Amygdala (tissue), 56 donors: ENCODE measurements around the gene ABCC4.
A peak's percentile ranks its signal among the peaks of the same experiment; 100 is the strongest.
"Not testable (repeated sequence)": the region's sequence is repeated elsewhere in the genome, so short reads cannot be mapped to it uniquely, and the experiment has no call there.

Experiments
- DNase-seq, 56 donors: peaks; one replicate each; lab custom pipeline; 2025; lab: John Stamatoyannopoulos, UW

Gene ABCC4

GRCh38 chr13:95298971-95299621, 2.2 kb downstream of the ABCC4 start:
- DNase-seq, result no peak

DNA sequence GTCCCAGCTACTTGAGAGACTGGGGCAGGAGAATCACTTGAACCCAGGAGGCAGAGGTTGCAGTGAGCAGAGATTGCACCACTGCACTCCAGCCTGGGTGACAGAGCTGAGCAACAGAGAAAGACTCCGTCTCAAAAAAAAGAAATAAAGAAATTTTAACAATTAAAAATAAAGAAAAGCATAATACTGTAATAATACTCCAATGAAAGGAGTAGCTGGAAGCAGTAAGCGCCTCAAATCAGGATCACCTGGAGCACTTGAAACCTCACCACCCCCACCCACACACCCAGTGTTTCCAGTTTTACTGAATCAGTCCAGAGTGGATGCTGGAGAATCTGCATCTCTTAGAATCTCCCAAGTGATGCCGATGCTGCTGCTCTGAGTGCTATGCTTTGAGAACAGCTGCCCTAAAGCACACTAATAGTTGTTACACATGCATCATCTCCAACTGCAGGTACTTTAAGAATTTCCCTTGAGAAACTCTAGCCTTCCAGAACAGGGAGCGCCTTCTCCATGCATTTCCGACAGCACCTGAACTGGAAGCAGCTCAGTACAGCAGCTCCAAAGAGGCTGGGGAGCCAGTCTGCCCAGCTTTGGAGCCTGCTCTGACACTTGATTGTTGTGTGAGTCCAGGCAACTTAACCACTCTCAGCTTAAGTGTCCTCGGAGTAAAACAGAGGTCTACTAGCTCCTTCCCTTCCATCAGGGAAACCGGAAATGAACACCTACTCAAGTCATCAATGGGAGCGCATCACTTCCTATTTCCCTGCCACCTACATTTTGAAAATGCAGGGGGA, 2.9 kb downstream of the ABCC4 start:
- DNase-seq, result no peak

DNA sequence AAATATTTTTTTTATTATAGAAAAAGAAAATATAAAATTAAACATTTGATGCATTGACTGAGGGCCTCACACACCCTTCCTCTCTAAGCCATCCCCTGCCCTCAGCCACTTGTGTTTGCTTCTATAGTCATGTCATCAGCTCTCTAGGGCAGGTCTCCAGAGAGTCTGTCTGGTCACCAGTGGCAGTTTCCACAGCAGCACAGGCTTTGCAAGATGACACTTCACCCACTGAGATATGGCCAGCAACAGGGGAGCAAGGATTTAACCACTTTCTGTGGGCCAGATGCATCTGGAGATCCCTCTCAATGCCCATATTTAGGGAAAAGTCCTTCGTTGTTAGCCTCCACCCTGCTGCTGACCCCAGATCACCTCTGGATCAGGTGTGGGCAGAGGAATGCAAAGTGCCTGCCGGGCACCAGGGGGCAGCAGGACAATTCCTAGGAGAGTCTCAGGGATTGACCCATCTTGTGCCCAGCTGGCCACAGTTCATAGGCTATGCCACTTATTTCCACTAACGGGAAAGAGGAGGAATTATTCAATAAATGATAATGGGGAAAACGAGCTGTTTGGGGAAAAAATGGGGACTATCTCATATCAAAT, 4.8 kb downstream of the ABCC4 start:
- DNase-seq, result peak in 16 of 56 donors; percentile 3 to 26 (median 12)

DNA sequence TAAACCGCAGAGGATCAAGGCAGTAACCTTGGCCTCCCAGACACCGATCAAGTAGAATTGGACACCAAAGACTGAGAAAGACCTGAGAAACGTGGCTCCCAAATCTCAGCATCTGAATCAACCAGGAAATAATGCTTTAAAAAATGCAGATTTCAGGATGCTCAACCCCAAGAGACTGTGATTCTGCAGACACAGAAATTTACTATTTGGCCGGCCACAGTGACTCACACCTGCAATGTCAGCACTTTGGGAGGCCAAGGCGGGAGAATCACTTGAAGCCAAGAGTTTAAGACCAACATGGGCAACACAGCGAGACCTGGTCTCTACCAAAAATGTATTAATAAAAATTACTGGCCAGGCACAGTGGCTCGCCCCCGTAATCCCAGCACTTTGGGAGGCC, 6.2 kb downstream of the ABCC4 start:
- no peak for DNase-seq

- peak in 7 of 56 donors; percentile 4 to 46 (median 11) for DNase-seq
Measured at GRCh38 chr13:95292622-95293021, 8.6 kb downstream of the ABCC4 start.

DNA sequence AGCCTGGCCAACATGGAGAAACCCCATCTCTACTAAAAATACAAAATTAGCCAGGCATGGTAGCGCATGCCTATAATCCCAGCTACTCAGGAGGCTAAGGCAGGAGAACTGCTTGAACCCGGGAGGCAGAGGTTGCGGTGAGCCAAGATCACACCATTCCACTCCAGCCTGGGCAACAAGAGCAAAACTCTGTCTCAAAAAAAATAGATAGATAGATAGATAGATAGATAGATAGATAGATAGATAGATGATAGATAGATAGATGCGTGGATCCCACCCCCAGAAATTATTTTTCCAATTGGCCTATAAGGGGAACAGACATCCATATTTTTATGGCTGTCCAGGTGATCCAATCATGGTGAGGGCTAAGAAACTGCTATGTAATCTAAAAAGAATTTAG, 11.3 kb downstream of the ABCC4 start:
- DNase-seq, result not testable (repeated sequence)

GRCh38 chr13:95289020-95289444, 12.2 kb downstream of the ABCC4 start:
- DNase-seq, result no peak

GRCh38 chr13:95284436-95284835, 16.8 kb downstream of the ABCC4 start:
- no peak for DNase-seq

DNA sequence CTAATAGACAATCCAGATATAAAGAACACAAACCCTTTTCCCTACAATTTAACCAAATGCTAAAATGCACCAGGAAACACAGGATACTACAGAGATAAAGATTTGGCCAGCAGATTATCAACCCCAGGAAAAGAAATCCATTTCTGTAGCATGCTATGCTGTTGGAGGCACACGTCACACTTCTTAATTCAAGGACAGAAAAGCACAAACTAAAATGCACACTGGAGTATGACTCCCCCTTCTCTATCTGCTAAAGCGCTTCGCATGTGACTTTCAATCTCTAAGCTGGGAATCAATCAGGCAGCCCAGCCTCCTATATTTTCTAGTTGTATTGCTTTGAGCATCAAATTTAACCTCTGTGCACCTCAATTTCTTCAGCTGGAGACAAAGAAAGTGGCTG, 22.2 kb downstream of the ABCC4 start:
- DNase-seq, result no peak

DNA sequence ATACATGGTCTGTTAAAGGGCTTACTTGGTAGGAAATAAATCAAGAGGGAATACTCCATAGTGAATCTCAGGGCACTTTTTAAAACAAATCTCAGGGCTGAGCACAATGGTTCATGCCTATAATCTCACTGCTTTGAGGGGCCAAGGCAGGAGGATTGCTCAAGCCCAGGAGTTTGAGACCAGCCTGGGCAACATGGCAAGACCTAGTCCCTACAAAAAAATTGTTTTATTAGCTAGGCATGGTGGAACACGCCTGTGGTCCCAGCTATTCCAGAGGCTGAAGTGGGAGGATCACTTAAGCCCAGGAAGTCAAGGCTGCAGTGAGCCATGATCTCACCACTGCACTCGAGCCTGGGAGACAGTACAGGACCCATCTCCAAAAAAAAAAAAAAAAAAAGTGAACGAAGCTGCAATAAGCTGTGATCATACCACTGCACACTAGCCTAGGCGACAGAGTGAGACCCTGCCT, 25.2 kb downstream of the ABCC4 start:
- no peak for DNase-seq

DNA sequence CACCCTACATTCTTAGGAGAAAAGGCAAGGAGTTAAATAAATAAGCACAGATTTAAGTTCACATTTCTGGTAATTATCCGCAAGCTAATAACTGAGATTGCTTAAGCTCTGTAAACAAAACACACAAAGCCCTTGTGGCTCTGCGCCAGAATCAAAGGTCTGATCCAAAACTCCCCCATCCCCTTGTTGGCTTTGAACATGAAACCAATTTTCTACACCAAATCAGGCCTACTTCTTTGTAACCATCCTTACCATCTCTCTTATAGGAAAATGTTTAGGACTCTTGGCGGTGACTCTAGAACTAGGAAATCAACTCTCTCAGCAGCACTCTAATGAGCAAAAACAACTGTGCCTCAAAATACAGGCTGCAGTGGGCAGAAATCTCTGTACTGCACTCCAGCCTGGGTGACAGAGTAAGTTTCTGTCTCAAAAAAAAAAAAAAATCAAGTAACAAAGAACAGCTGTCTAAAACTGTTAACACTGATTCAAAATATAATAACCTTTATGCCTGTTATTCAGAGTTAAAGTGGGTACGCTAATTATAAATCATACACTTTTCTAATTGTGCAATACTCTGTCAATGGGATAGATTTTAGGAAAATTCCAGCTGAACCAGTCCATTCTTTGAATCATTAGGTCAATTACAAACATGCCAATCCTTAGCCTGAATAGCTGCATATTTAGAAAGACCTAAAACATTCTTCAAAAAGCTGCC, 25.8 kb downstream of the ABCC4 start:
- DNase-seq, result peak in 1 of 56 donors; percentile 5

DNA sequence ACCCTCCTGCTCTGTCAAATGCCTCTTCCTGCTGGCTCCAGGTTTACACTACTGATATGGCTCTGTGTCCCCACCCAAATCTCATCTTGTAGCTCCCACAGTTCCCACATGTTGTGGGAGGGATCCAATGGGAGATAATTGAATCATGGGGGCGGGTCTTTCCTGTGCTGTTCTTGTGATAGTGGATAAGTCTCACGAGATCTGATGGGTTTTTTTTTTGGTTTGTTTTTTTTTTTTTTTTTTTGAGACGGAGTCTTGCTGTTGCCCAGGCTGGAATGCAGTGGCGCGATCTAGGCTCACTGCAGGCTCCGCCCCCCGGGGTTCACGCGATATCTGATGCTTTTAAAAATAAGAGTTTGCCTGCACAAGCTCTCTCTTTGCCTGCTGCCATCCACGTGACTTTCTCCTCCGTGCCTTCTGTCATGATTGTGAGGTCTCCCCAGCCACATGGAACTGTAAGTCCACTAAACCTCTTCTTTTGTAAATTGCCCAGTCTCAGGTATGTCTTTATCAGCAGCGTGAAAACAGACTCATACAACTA, 27.6 kb downstream of the ABCC4 start:
- DNase-seq, result not testable (repeated sequence)

DNA sequence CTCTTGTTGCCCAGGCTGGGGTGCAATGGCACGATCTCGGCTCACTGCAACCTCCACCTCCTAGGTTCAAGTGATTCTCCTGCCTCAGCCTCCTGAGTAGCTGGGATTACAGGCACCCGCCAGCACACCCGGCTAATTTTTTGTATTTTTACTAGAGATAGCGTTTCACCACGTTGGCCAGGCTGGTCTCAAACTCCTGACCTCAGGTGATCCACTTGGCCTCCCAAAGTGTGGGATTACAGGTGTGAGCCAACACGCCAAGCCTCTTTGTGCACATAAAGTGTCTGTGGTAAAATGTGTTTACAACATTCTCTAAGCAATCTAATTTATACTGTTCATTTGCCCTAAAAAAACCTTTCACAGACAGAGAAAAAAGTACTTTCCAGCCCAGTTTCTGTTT, 29.2 kb downstream of the ABCC4 start:
- DNase-seq, result not testable (repeated sequence)

DNA sequence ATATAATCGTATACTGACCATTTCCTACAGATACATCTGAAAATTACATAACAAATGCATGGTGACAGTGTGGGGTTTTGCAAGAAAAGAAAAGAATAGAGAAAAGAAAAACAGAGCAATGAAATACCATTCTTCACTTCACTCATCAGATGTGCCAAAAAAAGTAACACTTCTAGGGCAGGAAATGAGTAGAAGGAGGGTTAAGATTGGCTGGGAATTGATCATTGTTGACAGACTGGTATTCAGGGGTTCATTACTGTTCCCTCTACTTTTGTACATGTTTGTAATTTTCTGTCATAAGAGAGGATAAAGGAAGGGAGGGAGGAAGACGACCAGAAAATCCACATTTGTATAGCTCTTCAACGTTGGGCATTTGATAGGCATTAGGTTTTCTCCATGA, 31.5 kb downstream of the ABCC4 start:
- no peak for DNase-seq

- not testable (repeated sequence) for DNase-seq
Measured at GRCh38 chr13:95268343-95269065, 32.7 kb downstream of the ABCC4 start.

- peak in 1 of 56 donors; percentile 5 for DNase-seq
Measured at GRCh38 chr13:95267662-95268342, 33.4 kb downstream of the ABCC4 start.

- no peak for DNase-seq
Measured at GRCh38 chr13:95264225-95264624, 37.0 kb downstream of the ABCC4 start.

DNA sequence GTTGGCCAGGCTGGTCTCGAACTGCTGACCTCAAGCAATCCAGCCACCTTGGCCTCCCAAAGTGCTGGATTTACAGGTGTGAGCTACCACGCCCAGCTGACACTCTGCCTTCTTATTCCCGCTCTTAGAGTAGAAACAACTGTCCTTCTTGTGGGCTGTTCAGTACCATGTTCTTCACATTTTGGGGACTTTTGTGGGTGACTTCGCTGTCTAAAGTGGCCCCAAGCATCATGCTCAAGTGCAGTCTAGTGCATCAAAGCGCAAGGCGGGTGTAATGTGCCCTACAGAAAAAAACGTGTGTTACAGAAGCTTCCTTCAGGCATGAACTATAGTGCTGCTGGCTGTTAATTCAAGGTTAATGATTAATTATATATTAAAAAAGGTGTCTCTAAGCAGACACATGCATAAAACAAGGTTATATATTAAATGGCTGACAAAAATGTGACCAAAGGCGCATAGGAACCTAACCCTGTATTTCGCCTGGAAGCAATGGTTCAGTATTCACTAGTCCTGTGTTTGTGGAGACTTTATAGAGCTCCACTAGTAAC, 38.3 kb downstream of the ABCC4 start:
- no peak for DNase-seq

DNA sequence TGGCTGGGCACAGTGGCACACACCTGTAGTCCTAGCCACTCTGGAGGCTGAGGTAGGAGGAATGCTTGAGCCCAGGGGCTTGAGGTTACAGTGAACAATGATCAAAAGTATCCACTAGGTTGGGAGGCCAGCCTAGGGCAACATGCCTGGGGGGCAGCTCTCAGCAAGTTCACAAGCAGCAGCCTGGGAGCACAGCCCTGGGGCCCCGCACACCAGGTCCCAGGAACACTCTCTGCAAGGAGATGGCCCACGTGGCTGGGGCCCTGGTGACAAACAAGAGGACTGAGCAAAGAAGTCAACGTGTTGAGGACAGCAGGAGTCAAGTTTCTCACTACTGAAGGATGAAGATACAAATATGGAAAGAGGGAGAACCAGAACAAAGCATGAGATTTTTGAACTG, 39.3 kb downstream of the ABCC4 start:
- no peak for DNase-seq
